ENCODE results near the gene PARVB. TPM values are rescaled to one million over a fixed set of nuclear protein-coding genes. Genes with fewer than 3 reads are reported as not detected.

Gene PARVB
- total RNA-seq, 4 donors from 2014 or later, result 33.5 to 73.5 (median 41.5) TPM

- Histone ChIP-seq H3K4me3 (no peak overlapping the region), H3K36me3 (peaks cover 0 to 83% (median 9%) of the 10 kb centered on the region in 3 donors), H3K27ac (no peak overlapping the region), H3K4me1 (no peaks in the 10 kb centered on the region), H3K27me3 (no peaks in the 10 kb centered on the region), H3K9me3 (no peaks in the 10 kb centered on the region)
- TF ChIP-seq POLR2A (IDR thresholded peaks at IDR 0.05) (no peak), CTCF (IDR thresholded peaks at IDR 0.05) (no peak)
- DNase-seq (ENCODE audit: low spot score in 2 of 2), result no peak
- 81 to 90% methylated on average over 8 of the region's 8 CpGs for WGBS, 2 donors
These were observed 27.2 kb upstream of the PARVB start for GRCh38 chr22:43996981-43997265.

- no peaks in the 10 kb centered on the region for H3K27me3 ChIP-seq
- 91 to 92% methylated on average over 15 of the region's 15 CpGs for WGBS, 2 donors
- no peak for DNase-seq (ENCODE audit: low spot score in 2 of 2)
- peaks cover 0 to 73% (median 5%) of the 10 kb centered on the region in 3 donors for H3K36me3 ChIP-seq
- no peak overlapping the region for H3K27ac ChIP-seq
- TF ChIP-seq EP300 (IDR thresholded peaks at IDR 0.05), result no peak
- no peak for TF ChIP-seq CTCF (IDR thresholded peaks at IDR 0.05)
- no peak for TF ChIP-seq POLR2A (IDR thresholded peaks at IDR 0.05)
- no peak overlapping the region for H3K4me3 ChIP-seq
- peaks cover 0 to 13% (median 0%) of the 10 kb centered on the region in 4 donors for H3K4me1 ChIP-seq
- no peaks in the 10 kb centered on the region for H3K9me3 ChIP-seq
These were observed 25.3 kb upstream of the PARVB start for GRCh38 chr22:43998679-43999264.

GRCh38 chr22:43999378-43999777, 24.7 kb upstream of the PARVB start:
- no peaks in the 10 kb centered on the region for H3K27me3 ChIP-seq
- DNase-seq (ENCODE audit: low spot score in 2 of 2), result no peak
- peaks cover 0 to 67% (median 5%) of the 10 kb centered on the region in 3 donors for H3K36me3 ChIP-seq
- H3K4me1 ChIP-seq, result peaks cover 0 to 15% (median 0%) of the 10 kb centered on the region in 4 donors
- WGBS, 2 donors, result 87 to 95% methylated on average over 3 of the region's 3 CpGs
- TF ChIP-seq CTCF (IDR thresholded peaks at IDR 0.05) (no peak), POLR2A (IDR thresholded peaks at IDR 0.05) (no peak), EP300 (IDR thresholded peaks at IDR 0.05) (no peak)
- no peak overlapping the region for H3K27ac ChIP-seq
- no peak overlapping the region for H3K4me3 ChIP-seq
- no peaks in the 10 kb centered on the region for H3K9me3 ChIP-seq

GRCh38 chr22:44000123-44000522, 24.0 kb upstream of the PARVB start:
- Histone ChIP-seq H3K27me3 (no peaks in the 10 kb centered on the region), H3K4me3 (no peak overlapping the region), H3K27ac (no peak overlapping the region), H3K4me1 (peaks cover 0 to 15% (median 0%) of the 10 kb centered on the region in 4 donors), H3K36me3 (peaks cover 0 to 59% (median 5%) of the 10 kb centered on the region in 3 donors), H3K9me3 (no peaks in the 10 kb centered on the region)
- no peak for DNase-seq (ENCODE audit: low spot score in 2 of 2)
- 88 to 93% methylated on average over 4 of the region's 4 CpGs for whole genome bisulfite sequencing, 2 donors
- no peak for TF ChIP-seq CTCF (IDR thresholded peaks at IDR 0.05)
- TF ChIP-seq POLR2A (IDR thresholded peaks at IDR 0.05), result no peak
- no peak for TF ChIP-seq EP300 (IDR thresholded peaks at IDR 0.05)

GRCh38 chr22:44001521-44001920, 22.6 kb upstream of the PARVB start:
- Histone ChIP-seq H3K9me3 (peaks cover 0 to 9% (median 0%) of the 10 kb centered on the region in 4 donors), H3K27ac (no peak overlapping the region), H3K4me3 (no peak overlapping the region), H3K27me3 (no peaks in the 10 kb centered on the region), H3K4me1 (peaks cover 0 to 15% (median 0%) of the 10 kb centered on the region in 4 donors), H3K36me3 (peaks cover 0 to 58% (median 4%) of the 10 kb centered on the region in 3 donors)
- WGBS, 2 donors, result 76 to 83% methylated on average over 7 of the region's 7 CpGs
- no peak for DNase-seq (ENCODE audit: low spot score in 2 of 2)
- TF ChIP-seq EP300 (IDR thresholded peaks at IDR 0.05) (no peak), POLR2A (IDR thresholded peaks at IDR 0.05) (no peak), CTCF (IDR thresholded peaks at IDR 0.05) (no peak)
